ENCODE data around the gene CERS4. TPM values are rescaled to one million over a fixed set of nuclear protein-coding genes. Genes with fewer than 3 reads are reported as not detected.

Gene CERS4
- total and polyA plus RNA-seq, 8 donors: 41.6 to 118 (median 67.7) TPM

DNA sequence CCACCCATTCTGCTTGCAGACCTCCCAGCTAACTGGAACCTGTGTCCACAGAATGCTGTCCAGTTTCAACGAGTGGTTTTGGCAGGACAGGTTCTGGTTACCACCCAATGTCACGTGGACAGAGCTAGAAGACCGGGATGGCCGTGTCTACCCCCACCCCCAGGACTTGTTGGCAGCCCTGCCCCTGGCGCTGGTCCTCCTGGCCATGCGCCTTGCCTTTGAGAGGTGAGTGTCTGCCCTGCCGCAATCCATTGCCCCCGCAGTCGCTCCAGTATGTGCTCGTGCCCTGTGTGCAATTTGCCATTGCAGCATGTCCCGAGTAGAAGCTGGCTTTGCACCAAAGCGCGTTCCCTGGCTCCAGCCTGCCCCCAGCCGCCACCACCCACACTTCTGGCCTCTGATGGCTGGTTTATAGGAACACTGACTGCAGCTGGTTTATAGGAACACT is 41.9 kb downstream of the CERS4 start:
- no peaks in the 10 kb centered on the region for H3K27me3 ChIP-seq
- DNase-seq (peak; percentile 70 to 89 (median 81)), ATAC-seq (peak; percentile 76 to 82 (median 78)), FAIRE-seq (no peak)
- TF ChIP-seq, protein P1, sequence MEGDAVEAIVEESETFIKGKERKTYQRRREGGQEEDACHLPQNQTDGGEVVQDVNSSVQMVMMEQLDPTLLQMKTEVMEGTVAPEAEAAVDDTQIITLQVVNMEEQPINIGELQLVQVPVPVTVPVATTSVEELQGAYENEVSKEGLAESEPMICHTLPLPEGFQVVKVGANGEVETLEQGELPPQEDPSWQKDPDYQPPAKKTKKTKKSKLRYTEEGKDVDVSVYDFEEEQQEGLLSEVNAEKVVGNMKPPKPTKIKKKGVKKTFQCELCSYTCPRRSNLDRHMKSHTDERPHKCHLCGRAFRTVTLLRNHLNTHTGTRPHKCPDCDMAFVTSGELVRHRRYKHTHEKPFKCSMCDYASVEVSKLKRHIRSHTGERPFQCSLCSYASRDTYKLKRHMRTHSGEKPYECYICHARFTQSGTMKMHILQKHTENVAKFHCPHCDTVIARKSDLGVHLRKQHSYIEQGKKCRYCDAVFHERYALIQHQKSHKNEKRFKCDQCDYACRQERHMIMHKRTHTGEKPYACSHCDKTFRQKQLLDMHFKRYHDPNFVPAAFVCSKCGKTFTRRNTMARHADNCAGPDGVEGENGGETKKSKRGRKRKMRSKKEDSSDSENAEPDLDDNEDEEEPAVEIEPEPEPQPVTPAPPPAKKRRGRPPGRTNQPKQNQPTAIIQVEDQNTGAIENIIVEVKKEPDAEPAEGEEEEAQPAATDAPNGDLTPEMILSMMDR (IDR thresholded peaks at IDR 0.05): no peak
- intact Hi-C loops (cut with DNase I): loop anchor here (5.0 to 10.0 kb wide), 3 partner anchors 89 to 96 kb away; no protein-coding TSS in a partner anchor
- H3K4me1 ChIP-seq: peaks cover 0 to 9% (median 5%) of the 10 kb centered on the region in 3 donors
- H3K36me3 ChIP-seq: peaks cover 0 to 12% (median 0%) of the 10 kb centered on the region in 3 donors
- 26% methylated on average over 14 of the region's 14 CpGs for WGBS, 2 donors
- no peaks in the 10 kb centered on the region for H3K9me3 ChIP-seq
- peak overlapping the region in 3 of 4 donors; percentile 9 to 41 (median 16) for H3K27ac ChIP-seq
- H3K4me3 ChIP-seq: no peak overlapping the region

DNA sequence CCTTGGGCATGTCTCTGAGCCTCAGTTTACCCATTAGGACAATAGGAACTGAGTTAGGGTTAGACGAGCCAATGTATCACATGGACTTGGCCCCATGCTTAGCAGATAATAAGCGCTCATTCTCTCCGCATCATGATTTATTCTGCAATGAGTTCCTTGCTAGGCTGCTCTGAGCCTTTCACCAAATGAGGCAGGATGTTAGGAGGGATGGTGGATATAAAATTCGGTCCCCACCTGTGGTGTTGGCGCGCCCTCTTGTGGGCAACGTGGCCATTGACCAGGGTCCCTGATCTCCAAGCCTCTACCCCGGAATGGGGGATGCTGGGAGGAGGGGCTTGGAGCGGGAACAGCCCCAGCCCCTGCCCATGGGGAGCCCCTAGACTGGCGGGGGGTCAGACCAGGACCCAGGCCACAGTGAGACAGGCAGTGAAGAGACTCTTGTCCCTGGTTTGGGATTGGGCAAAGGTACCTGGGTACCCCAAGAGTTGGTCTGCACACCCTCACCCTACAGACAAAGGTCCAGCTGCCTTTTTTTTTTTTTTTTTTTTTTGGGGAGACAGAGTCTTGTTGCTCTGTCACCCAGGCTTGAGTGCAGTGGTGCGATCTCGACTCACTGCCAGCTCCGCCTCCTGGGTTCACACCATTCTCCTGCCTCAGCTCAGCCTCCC is 43.9 kb downstream of the CERS4 start:
- no peaks in the 10 kb centered on the region for H3K27me3 ChIP-seq
- peaks cover 0 to 5% (median 4%) of the 10 kb centered on the region in 3 donors for H3K4me1 ChIP-seq
- no peak overlapping the region for H3K4me3 ChIP-seq
- 37% methylated on average over 13 of the region's 13 CpGs for WGBS, 2 donors
- no peak for FAIRE-seq
- peak; percentile 68 to 81 (median 74) for ATAC-seq
- TF ChIP-seq, protein P1 (IDR thresholded peaks at IDR 0.05): peak; percentile 74 to 88 (median 84)
- DNase-seq: peak; percentile 59 to 96 (median 84)
- H3K27ac ChIP-seq: no peak overlapping the region
- H3K9me3 ChIP-seq: no peaks in the 10 kb centered on the region
- peaks cover 0 to 32% (median 13%) of the 10 kb centered on the region in 3 donors for H3K36me3 ChIP-seq
- intact Hi-C loops (cut with DNase I): loop anchor here (5.0 to 10.0 kb wide), 3 partner anchors 91 to 98 kb away; no protein-coding TSS in a partner anchor

DNA sequence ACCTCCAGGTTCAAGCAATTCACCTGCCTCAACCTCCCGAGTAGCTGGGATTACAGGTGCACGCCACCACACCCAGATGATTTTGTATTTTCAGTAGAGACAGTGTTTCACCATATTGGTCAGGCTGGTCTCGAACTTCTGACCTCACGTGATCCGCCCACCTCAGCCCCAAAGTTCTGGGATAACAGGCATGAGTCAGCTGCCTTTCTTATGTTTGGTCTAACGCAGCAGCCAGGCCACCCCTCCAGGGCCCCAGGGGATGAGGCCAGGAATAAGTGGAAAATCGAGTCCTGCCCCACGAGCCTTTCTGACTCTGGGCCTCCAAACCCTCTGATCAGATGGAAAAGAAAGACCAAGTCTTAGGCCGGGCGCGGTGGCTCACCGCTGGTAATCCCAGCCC is 44.5 kb downstream of the CERS4 start:
- no peak overlapping the region for H3K27ac ChIP-seq
- H3K9me3 ChIP-seq: no peaks in the 10 kb centered on the region
- peaks cover 0 to 5% (median 4%) of the 10 kb centered on the region in 3 donors for H3K4me1 ChIP-seq
- H3K27me3 ChIP-seq: no peaks in the 10 kb centered on the region
- 80 to 88% methylated on average over 12 of the region's 12 CpGs for WGBS, 2 donors
- ATAC-seq (no peak), DNase-seq (peak in 1 of 6 donors; percentile 36), FAIRE-seq (no peak)
- intact Hi-C loops (cut with DNase I): loop anchor here (5.0 to 10.0 kb wide), 3 partner anchors 91 to 99 kb away; no protein-coding TSS in a partner anchor
- H3K4me3 ChIP-seq: no peak overlapping the region
- peaks cover 0 to 34% (median 15%) of the 10 kb centered on the region in 3 donors for H3K36me3 ChIP-seq
- TF ChIP-seq, protein P1 (IDR thresholded peaks at IDR 0.05): no peak

DNA sequence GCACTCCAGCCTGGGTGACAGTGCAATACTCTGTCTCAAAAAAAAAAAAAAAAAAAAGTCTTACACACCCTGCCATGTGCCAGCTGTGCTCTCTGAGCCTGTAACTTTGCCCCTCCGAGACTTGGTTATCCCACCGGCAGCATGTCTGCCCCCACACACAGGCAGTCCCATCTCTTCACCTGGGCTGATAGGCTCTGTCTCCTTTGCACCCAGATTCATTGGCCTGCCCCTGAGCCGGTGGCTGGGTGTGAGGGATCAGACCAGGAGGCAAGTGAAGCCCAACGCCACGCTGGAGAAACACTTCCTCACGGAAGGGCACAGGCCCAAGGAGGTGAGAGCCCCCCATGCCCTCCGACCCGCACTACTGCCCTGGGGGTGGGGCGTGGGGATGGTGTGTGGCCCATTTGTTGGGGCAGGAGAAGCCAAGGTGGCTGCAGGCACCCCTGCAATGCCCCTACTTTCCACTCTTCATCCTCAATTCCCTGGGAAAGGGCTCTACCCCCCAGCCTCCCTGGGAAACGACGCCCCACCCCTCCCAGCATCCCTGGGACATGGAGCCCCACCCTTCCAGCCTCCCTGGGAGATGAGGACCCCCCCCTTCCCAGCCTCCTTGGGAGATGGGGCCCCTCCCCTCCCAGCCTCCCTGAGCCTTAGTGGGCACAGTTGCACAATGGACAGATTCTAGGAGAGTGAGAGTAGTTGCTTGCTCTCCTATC is 45.3 kb downstream of the CERS4 start:
- Histone ChIP-seq H3K4me1 (peaks cover 0 to 5% (median 4%) of the 10 kb centered on the region in 3 donors), H3K9me3 (no peaks in the 10 kb centered on the region), H3K27me3 (no peaks in the 10 kb centered on the region), H3K27ac (no peak overlapping the region), H3K4me3 (no peak overlapping the region), H3K36me3 (peaks cover 0 to 34% (median 15%) of the 10 kb centered on the region in 3 donors)
- FAIRE-seq (no peak), DNase-seq (peak in 1 of 6 donors; percentile 49), ATAC-seq (no peak)
- TF ChIP-seq, protein P1 (IDR thresholded peaks at IDR 0.05): no peak
- 86 to 90% methylated on average over 9 to 11 of the region's 11 CpGs for WGBS, 2 donors
- intact Hi-C loops (cut with DNase I): loop anchor here (5.0 to 10.0 kb wide), 4 partner anchors 48 to 100 kb away; no protein-coding TSS in a partner anchor
